Coronary artery (tissue), 2 donors: Measurements from ENCODE around the gene RPS6KA5.
"Not testable (repeated sequence)": the region's sequence is repeated elsewhere in the genome, so short reads cannot be mapped to it uniquely, and the experiment has no call there.

Experiments
- DNase-seq: peaks from one replicate; pipeline ENCODE4 v3.0.0-alpha.2; 2017; ENCODE audit warnings: low spot score
- H3K27ac ChIP-seq, 2 donors: fragments of 200-600 bp; sonication (generic); one replicate each; pipeline ENCODE4 v1.5.1; 2016 to 2019
- H3K4me3 ChIP-seq: fragments of 200-600 bp; sonication (generic); 2 replicates; pipeline ENCODE4 v1.5.1; 2016; ENCODE audit warnings: mild to moderate bottlenecking, moderate library complexity
- CTCF ChIP-seq: fragments of 200-600 bp; sonication (generic); IDR thresholded peaks from one replicate; pipeline ENCODE4 v1.5.1; 2019; ENCODE audit warnings: antibody characterized with exemption

The RPS6KA5 gene

GRCh38 chr14:90866833-90867232, 193.6 kb downstream of the RPS6KA5 start:
- no peak for DNase-seq
- TF ChIP-seq CTCF = no peak
- no peak overlapping the region for H3K27ac ChIP-seq
- no peak overlapping the region for H3K4me3 ChIP-seq

- no peak for TF ChIP-seq CTCF
- no peak overlapping the region for H3K4me3 ChIP-seq
- no peak overlapping the region for H3K27ac ChIP-seq
- DNase-seq = no peak
These were observed 195.7 kb downstream of the RPS6KA5 start for GRCh38 chr14:90864741-90865140.

GRCh38 chr14:90858511-90858910, 201.9 kb downstream of the RPS6KA5 start:
- DNase-seq = no peak
- H3K27ac ChIP-seq = no peak overlapping the region
- no peak for TF ChIP-seq CTCF
- H3K4me3 ChIP-seq = no peak overlapping the region

- TF ChIP-seq CTCF = no peak
- no peak overlapping the region for H3K4me3 ChIP-seq
These were observed 202.6 kb downstream of the RPS6KA5 start for GRCh38 chr14:90857866-90858265.

GRCh38 chr14:90856115-90856514, 204.3 kb downstream of the RPS6KA5 start:
- not testable (repeated sequence) for DNase-seq, H3K4me3 ChIP-seq, H3K27ac ChIP-seq

More at GRCh38 chr14:90857866-90858265, 202.6 kb downstream of the RPS6KA5 start:
- no peak overlapping the region for H3K27ac ChIP-seq
- no peak for DNase-seq

- Histone ChIP-seq H3K27ac (no peak overlapping the region), H3K4me3 (no peak overlapping the region)
- TF ChIP-seq CTCF = no peak
- DNase-seq = no peak
These were observed 207.3 kb downstream of the RPS6KA5 start for GRCh38 chr14:90853116-90853515.

- DNase-seq = no peak
- no peak for TF ChIP-seq CTCF
- H3K27ac ChIP-seq = no peak overlapping the region
- no peak overlapping the region for H3K4me3 ChIP-seq
These were observed 209.0 kb downstream of the RPS6KA5 start for GRCh38 chr14:90851327-90852036.
